B cell (primary cell): ENCODE measurements around the gene ABI2. TPM values are rescaled to one million over a fixed set of nuclear protein-coding genes. Genes with fewer than 3 reads are reported as not detected.

Experiments
- ATAC-seq: fragments of 200-7000 bp; cut with Tn5 transposase; one replicate; pipeline ENCODE4 v1.10.0; 2021; ENCODE audit warnings: low read depth, mild to moderate bottlenecking, moderate number of reproducible peaks, moderate library complexity
- CTCF ChIA-PET: fragments of 350-600 bp; sonication (Branson Sonifier 250); formaldehyde crosslinking; loops from one replicate; lab custom pipeline; 2021; ENCODE audit warnings: antibody characterized with exemption, inconsistent platforms; lab: Charles Lee
- POLR2A ChIA-PET: fragments of 350-600 bp; sonication (Branson Sonifier 250); formaldehyde crosslinking; loops from one replicate; lab custom pipeline; 2021; ENCODE audit warnings: antibody characterized with exemption; lab: Charles Lee
- DNase-seq: peaks from one replicate; pipeline ENCODE4 v3.0.0; 2013
- H2AFZ ChIP-seq: 2 replicates; pipeline ENCODE4 v1.6.1; 2012; ENCODE audit warnings: mild to moderate bottlenecking, low read depth, low read length; ENCODE audit not compliant: insufficient read depth, poor library complexity, severe bottlenecking
- H3K27ac ChIP-seq, 2 donors: 1 replicate in 1 of 2; 2 replicates in 1 of 2; pipeline ENCODE4 v1.5.1; 2012 to 2013; ENCODE audit warnings: low read length in 2 of 2, mild to moderate bottlenecking in 2 of 2, moderate library complexity in 1 of 2
- H3K27me3 ChIP-seq, 4 experiments: fragments of 200-600 bp in 1 of 4; sonication (generic) in 1 of 4; replicated peaks in 1 of 4; 1 replicate in 2 of 4; 2 replicates in 2 of 4; pipeline versions ENCODE4 v1.6.1 to v1.7.0; 2013 to 2016; ENCODE audit warnings: low read length in 3 of 4, mild to moderate bottlenecking in 2 of 4, mixed read lengths in 1 of 4, moderate library complexity in 1 of 4; ENCODE audit not compliant: insufficient read depth in 4 of 4, control insufficient read depth in 3 of 4; ENCODE audit errors: control extremely low read depth in 1 of 4
- H3K36me3 ChIP-seq, 2 experiments: replicated peaks in 1 of 2; 1 replicate in 1 of 2; 2 replicates in 1 of 2; pipeline versions ENCODE4 v1.6.1 to v1.7.1; 2013; ENCODE audit warnings: low read length in 1 of 2; ENCODE audit not compliant: insufficient read depth in 2 of 2, control insufficient read depth in 1 of 2; ENCODE audit errors: control extremely low read depth in 1 of 2, extremely low read depth in 1 of 2
- H3K4me1 ChIP-seq, 2 donors: fragments of 200-600 bp in 1 of 2; sonication (generic) in 1 of 2; 1 replicate in 1 of 2; 2 replicates in 1 of 2; pipeline versions ENCODE4 v1.5.1 to v1.6.1; 2013 to 2017; ENCODE audit warnings: low read length in 2 of 2; ENCODE audit not compliant: control insufficient read depth in 2 of 2, insufficient read depth in 2 of 2
- H3K4me2 ChIP-seq: replicated peaks from 2 replicates; pipeline ENCODE3; 2012; ENCODE audit warnings: mild to moderate bottlenecking, low read depth, low read length; ENCODE audit not compliant: poor library complexity, severe bottlenecking
- H3K4me3 ChIP-seq, 5 experiments: fragments of 200-600 bp in 1 of 5; sonication (generic) in 1 of 5; 1 replicate in 3 of 5; 2 replicates in 2 of 5; pipeline versions ENCODE4 v1.5.1 to v1.7.0; 2011 to 2016; ENCODE audit warnings: low read length in 4 of 5, mild to moderate bottlenecking in 4 of 5, low read depth in 2 of 5, control low read depth in 1 of 5, moderate library complexity in 1 of 5; ENCODE audit not compliant: insufficient read depth in 1 of 5; ENCODE audit errors: control extremely low read depth in 1 of 5, extremely low read depth in 1 of 5
- H3K79me2 ChIP-seq: fragments of 200-600 bp; sonication (generic); one replicate; pipeline ENCODE4 v1.6.0; 2016; ENCODE audit warnings: low read length; ENCODE audit not compliant: control insufficient read depth, insufficient read depth
- H3K9ac ChIP-seq: fragments of 200-600 bp; sonication (generic); 2 replicates; pipeline ENCODE4 v1.6.1; 2017; ENCODE audit warnings: mild to moderate bottlenecking, low read length, moderate library complexity
- H3K9me3 ChIP-seq, 3 donors: one replicate each; pipeline versions ENCODE4 v1.6.1 to v1.7.1; 2013; ENCODE audit warnings: low read length in 2 of 3; ENCODE audit not compliant: control insufficient read depth in 2 of 3, insufficient read depth in 1 of 3; ENCODE audit errors: control extremely low read depth in 1 of 3
- H4K20me1 ChIP-seq: 2 replicates; pipeline ENCODE4 v1.6.0; 2012; ENCODE audit warnings: mild to moderate bottlenecking, low read length; ENCODE audit not compliant: insufficient read depth, control insufficient read depth, poor library complexity, severe bottlenecking
- H3K27ac Mint-ChIP-seq: one replicate; pipeline ENCODE4 v1.8.0; 2021; ENCODE audit warnings: mixed read lengths
- H3K27me3 Mint-ChIP-seq: one replicate; pipeline ENCODE4 v1.8.0; 2021; ENCODE audit warnings: mixed read lengths
- H3K4me1 Mint-ChIP-seq: one replicate; pipeline ENCODE4 v1.8.0; 2021; ENCODE audit warnings: mixed read lengths
- H3K4me3 Mint-ChIP-seq: one replicate; pipeline ENCODE4 v1.8.0; 2021; ENCODE audit warnings: mixed read lengths
- H3K9me3 Mint-ChIP-seq: one replicate; pipeline ENCODE4 v1.8.0; 2022; ENCODE audit warnings: mixed read lengths; ENCODE audit not compliant: insufficient read depth
- CTCF ChIP-seq: fragments of 200-600 bp; IDR thresholded peaks from one replicate; pipeline ENCODE4 v1.8.0; 2022; ENCODE audit warnings: antibody characterized with exemption, mild to moderate bottlenecking
- EZH2 ChIP-seq: IDR thresholded peaks from 2 replicates; pipeline ENCODE4 v1.6.1; 2012; ENCODE audit warnings: borderline replicate concordance, low read depth, mild to moderate bottlenecking, moderate library complexity, low read length; ENCODE audit not compliant: insufficient read depth, poor library complexity, severe bottlenecking
- WGBS: methylation state at CpG from one replicate; pipeline ENCODE4 v1.1.5; 2013; ENCODE audit warnings: missing lambda C conversion rate; ENCODE audit not compliant: insufficient coverage; 5-methylcytosine and 5-hydroxymethylcytosine counted together
- intact Hi-C: fragments of 100-400 bp; cut with micrococcal nuclease; formaldehyde crosslinking; loops from one replicate; pipeline ENCODE4 v1.10.0; 2022
- polyA plus RNA-seq: library from polyadenylated mRNA; depleted of rRNA; stranded (reverse); fragments of >200 nt; gene quantifications from 2 replicates; pipeline ENCODE4 v1.2.3, GENCODE V29; 2012
- total RNA-seq, 2 donors: library from RNA; stranded (reverse); fragments of 120-200 nt in 1 of 2; gene quantifications; 1 replicate in 1 of 2; 2 replicates in 1 of 2; pipeline versions ENCODE4 v1.2.3 to v1.2.4, GENCODE V29; 2013 to 2022

The ABI2 gene
- total and polyA plus RNA-seq, 2 donors (not counting 1 experiment from before 2014, with no cell fraction given): 6.8 to 32.7 TPM

DNA sequence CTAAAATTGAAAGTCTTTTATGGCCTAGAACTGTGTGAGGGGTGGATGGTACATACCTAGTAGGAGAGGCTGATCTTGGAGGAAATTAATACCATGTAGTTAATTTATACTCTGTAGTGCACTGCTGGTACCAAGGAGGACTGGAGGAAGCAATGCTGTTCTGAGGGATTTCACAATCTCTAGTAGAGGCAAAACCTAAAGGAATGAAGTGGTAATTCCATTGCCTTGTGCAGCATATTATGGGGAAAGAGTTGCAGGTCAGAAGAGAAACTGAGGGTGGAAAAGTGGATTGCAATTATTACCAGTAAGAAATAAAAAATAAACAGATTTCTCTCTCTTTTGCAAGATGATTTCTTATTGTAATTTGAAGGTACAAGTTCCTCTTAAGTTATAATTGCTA lies 2.2 kb downstream of the ABI2 start:
- peaks cover 8 to 14% of the 10 kb centered on the region in 2 donors for H3K4me1 ChIP-seq
- Mint-ChIP-seq H3K27ac (no peak overlapping the region), H3K4me3 (peak overlapping the region; percentile 89), H3K9me3 (no peaks in the 10 kb centered on the region), H3K27me3 (no peaks in the 10 kb centered on the region), H3K4me1 (peaks cover 23% of the 10 kb centered on the region)
- H3K9me3 ChIP-seq: no peaks in the 10 kb centered on the region
- H3K79me2 ChIP-seq: peaks cover 32% of the 10 kb centered on the region
- DNase-seq (no peak), ATAC-seq (no peak)
- no peak overlapping the region for H3K27ac ChIP-seq
- TF ChIP-seq CTCF (no peak), EZH2 (no peak)
- H3K36me3 ChIP-seq: no peaks in the 10 kb centered on the region
- CTCF ChIA-PET: interaction anchor here (0.7 kb wide), 1 partner anchor 97 kb away, joined by 3 read pairs; no protein-coding TSS in a partner anchor
- no peaks in the 10 kb centered on the region for H3K27me3 ChIP-seq
- no peak overlapping the region for H3K4me2 ChIP-seq
- no peaks in the 10 kb centered on the region for H4K20me1 ChIP-seq
- intact Hi-C loops: no loop called here
- no peak overlapping the region for H2AFZ ChIP-seq
- H3K4me3 ChIP-seq: no peak overlapping the region
- H3K9ac ChIP-seq: no peak overlapping the region
- POLR2A ChIA-PET: no interaction called here

DNA sequence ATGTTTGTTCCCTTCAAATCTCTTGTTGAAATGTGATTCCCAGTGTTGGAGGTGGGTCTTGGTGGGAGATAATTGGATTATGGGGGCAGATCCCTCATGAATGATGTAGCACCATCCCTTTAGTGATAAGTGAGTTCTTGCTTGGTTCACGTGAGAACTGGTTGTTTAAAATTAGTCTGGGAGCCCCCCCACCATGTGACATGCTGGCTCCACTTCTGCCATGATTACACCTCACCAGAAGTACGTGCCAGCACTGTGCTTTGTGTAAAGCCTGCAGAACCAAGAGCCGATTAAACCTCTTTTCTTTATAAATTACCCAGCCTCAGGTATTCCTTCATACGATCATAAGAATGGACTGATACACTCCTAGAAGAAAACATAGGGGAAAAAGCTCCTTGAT lies 10.1 kb downstream of the ABI2 start:
- TF ChIP-seq CTCF (no peak), EZH2 (no peak)
- POLR2A ChIA-PET: no interaction called here
- Histone ChIP-seq H3K4me2 (no peak overlapping the region), H3K79me2 (peaks cover 25% of the 10 kb centered on the region), H3K9me3 (no peaks in the 10 kb centered on the region), H3K9ac (no peak overlapping the region), H2AFZ (no peak overlapping the region), H3K4me3 (no peak overlapping the region), H3K27ac (no peak overlapping the region), H3K36me3 (no peaks in the 10 kb centered on the region), H3K4me1 (no peaks in the 10 kb centered on the region), H3K27me3 (no peaks in the 10 kb centered on the region), H4K20me1 (no peaks in the 10 kb centered on the region)
- no peak for ATAC-seq
- Mint-ChIP-seq H3K4me1 (no peaks in the 10 kb centered on the region), H3K27ac (no peak overlapping the region), H3K27me3 (no peaks in the 10 kb centered on the region), H3K9me3 (no peaks in the 10 kb centered on the region), H3K4me3 (no peak overlapping the region)
- WGBS: no CpG with 5 or more reads among the region's 4 CpGs
- intact Hi-C loops: no loop called here
- no peak for DNase-seq
- CTCF ChIA-PET: interaction anchor here (0.9 kb wide), 1 partner anchor 10 kb away, joined by 3 read pairs; no protein-coding TSS in a partner anchor
